Astrocyte of the spinal cord (primary cell): Measurements from ENCODE around the gene TMPRSS9.

Experiments
- DNase-seq: peaks from one replicate; pipeline ENCODE4 v3.0.0; 2011; ENCODE audit warnings: low read depth, low spot score
- H3K4me3 ChIP-seq: 2 replicates; pipeline ENCODE4 v1.5.1; 2011; ENCODE audit warnings: low read depth, mild to moderate bottlenecking, low read length, moderate library complexity
- CTCF ChIP-seq: IDR thresholded peaks from 2 replicates; pipeline ENCODE4 v1.5.1; 2012; ENCODE audit warnings: low read depth, mild to moderate bottlenecking, low read length, inconsistent platforms
- in situ Hi-C: cut with HindIII; loops from 2 replicates; pipeline ENCODE4 v1.10.0; 2017; ENCODE audit warnings: low sequenced_read_pairs

Gene TMPRSS9

GRCh38 chr19:2358548-2359173 is 1.4 kb upstream of the TMPRSS9 start:
- TF ChIP-seq CTCF = no peak
- DNase-seq = no peak
- no peak overlapping the region for H3K4me3 ChIP-seq
- in situ Hi-C loops = no loop called here

- in situ Hi-C loops = no loop called here
- TF ChIP-seq CTCF = no peak
Measured at GRCh38 chr19:2360833-2361232, 768 bp downstream of the TMPRSS9 start.

GRCh38 chr19:2361246-2362045 is 1.4 kb downstream of the TMPRSS9 start:
- no peak for TF ChIP-seq CTCF
- H3K4me3 ChIP-seq = no peak overlapping the region
- in situ Hi-C loops = no loop called here
- no peak for DNase-seq

More at GRCh38 chr19:2360833-2361232, 768 bp downstream of the TMPRSS9 start:
- DNase-seq = no peak
- no peak overlapping the region for H3K4me3 ChIP-seq

- in situ Hi-C loops = no loop called here
- DNase-seq = no peak
- TF ChIP-seq CTCF = no peak
- no peak overlapping the region for H3K4me3 ChIP-seq
Measured at GRCh38 chr19:2362046-2362969, 2.2 kb downstream of the TMPRSS9 start.

- no peak for TF ChIP-seq CTCF
- in situ Hi-C loops = no loop called here
Measured at GRCh38 chr19:2362970-2363300, 2.9 kb downstream of the TMPRSS9 start.

GRCh38 chr19:2363419-2363818 is 3.4 kb downstream of the TMPRSS9 start:
- DNase-seq = no peak
- no peak overlapping the region for H3K4me3 ChIP-seq
- no peak for TF ChIP-seq CTCF
- in situ Hi-C loops = no loop called here

More at GRCh38 chr19:2362970-2363300, 2.9 kb downstream of the TMPRSS9 start:
- H3K4me3 ChIP-seq = no peak overlapping the region
- DNase-seq = no peak
